SK-N-SH treated with all-trans-retinoic acid at 6 μM for 48 hours (cell line): Measurements from ENCODE around the gene CHRNA3.

Experiments
- PPARA ChIP-seq: fragments of 250-450 bp; sonication (Bioruptor Pico); IDR thresholded peaks from 2 replicates; pipeline ENCODE4 v1.5.0; 2020; ENCODE audit warnings: mild to moderate bottlenecking, borderline replicate concordance
- ZFP30 ChIP-seq: fragments of 450-650 bp; formaldehyde crosslinking; IDR thresholded peaks from 2 replicates; pipeline ENCODE4 v1.5.0; 2022; ENCODE audit warnings: mild to moderate bottlenecking, moderate library complexity
- TF ChIP-seq, protein P1 (sequence below): fragments of 250-450 bp; sonication (Bioruptor Pico); IDR thresholded peaks from 2 replicates; pipeline ENCODE4 v1.8.0; 2020; ENCODE audit warnings: mild to moderate bottlenecking, moderate library complexity, borderline replicate concordance

DNA sequence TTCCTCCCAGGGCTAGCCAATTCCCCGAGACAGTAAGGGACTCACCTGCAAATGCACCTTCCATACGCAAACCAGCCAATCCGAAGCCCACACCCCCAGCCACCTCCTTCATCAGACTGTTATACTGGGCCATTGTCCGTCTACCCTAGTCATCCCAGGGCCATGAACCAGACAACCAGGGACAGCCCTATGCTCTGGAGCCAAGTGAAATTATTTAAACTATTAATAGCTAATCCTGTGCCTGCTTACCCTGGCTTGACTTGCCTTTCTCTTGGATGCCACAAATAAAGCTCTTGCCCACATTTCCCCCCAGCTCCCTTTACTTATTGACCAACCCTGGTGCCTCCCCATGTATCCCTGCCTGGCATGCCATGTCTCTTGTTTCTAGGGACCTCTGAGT lies 24.2 kb upstream of the CHRNA3 start:
- TF ChIP-seq PPARA (CRISPR knock-in tag), result no peak
- TF ChIP-seq, protein P1, sequence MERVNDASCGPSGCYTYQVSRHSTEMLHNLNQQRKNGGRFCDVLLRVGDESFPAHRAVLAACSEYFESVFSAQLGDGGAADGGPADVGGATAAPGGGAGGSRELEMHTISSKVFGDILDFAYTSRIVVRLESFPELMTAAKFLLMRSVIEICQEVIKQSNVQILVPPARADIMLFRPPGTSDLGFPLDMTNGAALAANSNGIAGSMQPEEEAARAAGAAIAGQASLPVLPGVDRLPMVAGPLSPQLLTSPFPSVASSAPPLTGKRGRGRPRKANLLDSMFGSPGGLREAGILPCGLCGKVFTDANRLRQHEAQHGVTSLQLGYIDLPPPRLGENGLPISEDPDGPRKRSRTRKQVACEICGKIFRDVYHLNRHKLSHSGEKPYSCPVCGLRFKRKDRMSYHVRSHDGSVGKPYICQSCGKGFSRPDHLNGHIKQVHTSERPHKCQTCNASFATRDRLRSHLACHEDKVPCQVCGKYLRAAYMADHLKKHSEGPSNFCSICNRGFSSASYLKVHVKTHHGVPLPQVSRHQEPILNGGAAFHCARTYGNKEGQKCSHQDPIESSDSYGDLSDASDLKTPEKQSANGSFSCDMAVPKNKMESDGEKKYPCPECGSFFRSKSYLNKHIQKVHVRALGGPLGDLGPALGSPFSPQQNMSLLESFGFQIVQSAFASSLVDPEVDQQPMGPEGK (CRISPR knock-in tag), result no peak
- TF ChIP-seq ZFP30, result no peak
